ENCODE measurements around the gene EFHD1.

The EFHD1 gene, protein sequence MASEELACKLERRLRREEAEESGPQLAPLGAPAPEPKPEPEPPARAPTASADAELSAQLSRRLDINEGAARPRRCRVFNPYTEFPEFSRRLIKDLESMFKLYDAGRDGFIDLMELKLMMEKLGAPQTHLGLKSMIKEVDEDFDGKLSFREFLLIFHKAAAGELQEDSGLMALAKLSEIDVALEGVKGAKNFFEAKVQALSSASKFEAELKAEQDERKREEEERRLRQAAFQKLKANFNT

GRCh38 chr2:232633413-232634205 is at the start of gene EFHD1:
Gene EFHD1, plus strand, starts transcription at chr2:232633604. Its CDS starts 101 bp downstream, at chr2:232633705.
- peak; percentile 84 for DNase-seq (ENCODE audit: low spot score)

DNA sequence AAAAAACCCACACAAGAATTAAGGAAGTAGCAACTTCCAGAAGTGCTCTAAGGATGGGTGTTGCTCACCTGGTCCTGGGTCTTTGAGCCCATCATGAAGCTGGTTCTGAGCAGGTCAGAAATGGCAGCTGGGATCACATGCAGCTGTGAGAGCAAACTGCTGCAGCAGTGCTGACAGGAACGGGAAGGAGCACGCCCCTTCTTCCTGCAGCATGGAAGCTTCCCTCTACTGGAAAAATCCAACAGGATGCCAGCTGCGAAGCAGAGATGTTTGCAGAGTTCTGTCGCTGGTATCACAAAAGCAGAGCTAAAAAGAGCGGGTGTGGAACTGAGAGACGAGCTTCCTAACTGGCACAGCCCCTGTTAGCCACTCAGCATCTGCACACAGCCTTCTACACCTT is 49.2 kb upstream of the EFHD1 start:
- no peak for DNase-seq (ENCODE audit: low spot score)

DNA sequence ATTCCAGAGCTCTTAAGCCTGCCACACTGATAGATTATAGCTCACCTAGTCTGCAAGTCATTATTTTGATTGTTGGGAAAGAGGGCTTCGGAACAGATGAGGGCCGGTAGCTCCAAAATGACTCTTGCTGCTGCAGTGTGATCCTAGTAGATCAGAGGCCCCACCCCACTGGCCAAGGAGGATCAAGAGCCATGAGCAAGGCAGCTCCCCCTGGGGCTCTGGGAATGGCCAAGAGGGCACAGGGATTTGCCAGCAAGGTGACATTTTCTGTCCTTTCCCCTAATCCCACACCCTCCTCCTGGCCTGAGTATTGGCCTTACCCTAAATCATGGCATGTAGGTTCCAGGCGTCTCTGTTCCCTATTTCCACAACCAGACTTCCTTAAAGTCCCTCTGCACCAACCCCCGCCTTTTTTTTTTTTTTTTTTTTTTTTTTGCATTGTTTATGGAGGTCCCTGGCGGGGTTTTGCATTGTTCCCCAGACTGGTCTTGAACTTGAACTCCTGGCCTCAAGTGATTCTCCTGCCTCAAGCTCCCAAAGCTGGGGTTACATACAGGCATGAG is 46.4 kb upstream of the EFHD1 start:
- no peak for DNase-seq (ENCODE audit: low spot score)

- DNase-seq (ENCODE audit: low spot score), result no peak
Observed at GRCh38 chr2:232587512-232587911, 45.9 kb upstream of the EFHD1 start.

- DNase-seq (ENCODE audit: low spot score), result no peak
Observed at GRCh38 chr2:232588031-232588430, 45.4 kb upstream of the EFHD1 start.

- DNase-seq (ENCODE audit: low spot score), result peak; percentile 78
Observed at GRCh38 chr2:232588680-232589585, 44.5 kb upstream of the EFHD1 start.

DNA sequence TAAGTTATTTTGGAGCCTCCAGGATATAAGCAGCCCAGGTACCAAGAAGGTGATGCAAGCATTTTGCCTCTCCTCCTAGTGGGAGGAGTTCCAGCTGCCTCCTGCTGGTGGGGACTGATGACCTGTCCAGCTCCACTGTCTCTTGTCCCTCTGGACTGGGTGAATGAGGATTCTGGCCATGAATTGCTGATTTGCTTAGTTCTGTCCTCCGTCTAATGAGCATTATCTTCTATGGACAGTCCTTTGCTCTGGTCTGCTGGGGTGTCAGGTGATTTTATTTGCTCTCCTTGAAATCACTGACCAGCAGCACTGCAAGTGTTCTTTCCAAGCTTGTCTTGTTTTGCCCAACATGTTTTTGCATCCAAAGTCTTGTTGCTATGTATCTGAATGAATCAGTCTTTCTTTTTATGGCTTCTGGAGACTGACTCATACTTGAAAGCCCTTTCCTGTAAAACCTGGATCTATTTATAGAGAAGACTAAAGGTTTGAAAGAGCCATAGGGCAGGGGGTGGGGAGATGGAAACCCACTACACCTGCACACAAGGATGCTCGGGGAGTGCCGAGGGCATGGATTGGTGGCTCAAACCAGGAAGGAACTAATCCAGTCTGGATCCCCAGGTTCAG is 40.5 kb upstream of the EFHD1 start:
- DNase-seq (ENCODE audit: low spot score), result peak; percentile 97

GRCh38 chr2:232593982-232594381 is 39.4 kb upstream of the EFHD1 start:
- no peak for DNase-seq (ENCODE audit: low spot score)

DNA sequence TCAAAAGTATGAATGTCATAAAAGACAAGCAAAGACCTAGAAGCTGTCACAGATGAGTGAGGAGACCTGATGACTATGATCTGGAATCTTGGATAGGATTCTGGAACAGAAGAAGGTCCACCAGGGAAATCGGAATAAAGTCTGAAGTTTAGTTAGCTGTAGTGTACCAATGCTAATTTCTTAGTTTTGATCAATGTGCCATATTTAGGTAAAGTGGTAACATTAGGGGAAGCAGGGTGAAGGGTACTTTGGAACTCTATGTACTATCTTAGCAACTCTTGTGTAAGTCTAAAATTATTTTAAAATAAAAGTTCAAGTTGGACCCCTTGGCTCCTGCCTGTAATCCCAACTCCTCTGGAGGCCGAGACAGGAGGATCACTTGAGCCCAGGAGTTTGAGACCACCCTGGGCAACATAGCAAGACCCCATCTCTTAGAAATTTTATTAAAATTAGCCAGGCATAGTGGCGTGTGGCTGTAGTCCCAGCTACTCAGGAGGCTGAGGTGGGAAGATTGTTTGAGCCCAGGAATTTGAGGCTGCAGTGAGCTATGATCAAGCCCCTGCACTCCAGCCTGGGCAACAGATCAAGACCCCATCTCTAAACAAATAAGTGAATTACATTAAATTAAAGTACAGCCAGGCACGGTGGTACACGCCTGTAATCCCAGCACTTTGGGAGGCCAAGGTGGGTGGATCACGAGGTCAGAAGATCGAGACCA is 35.9 kb upstream of the EFHD1 start:
- no peak for DNase-seq (ENCODE audit: low spot score)

GRCh38 chr2:232598293-232598692 is 35.1 kb upstream of the EFHD1 start:
- DNase-seq (ENCODE audit: low spot score), result no peak

- DNase-seq (ENCODE audit: low spot score), result no peak
Observed at GRCh38 chr2:232600053-232600773, 33.2 kb upstream of the EFHD1 start.

- no peak for DNase-seq (ENCODE audit: low spot score)
Observed at GRCh38 chr2:232603283-232603682, 30.1 kb upstream of the EFHD1 start.

- DNase-seq (ENCODE audit: low spot score), result no peak
Observed at GRCh38 chr2:232604535-232604934, 28.9 kb upstream of the EFHD1 start.

DNA sequence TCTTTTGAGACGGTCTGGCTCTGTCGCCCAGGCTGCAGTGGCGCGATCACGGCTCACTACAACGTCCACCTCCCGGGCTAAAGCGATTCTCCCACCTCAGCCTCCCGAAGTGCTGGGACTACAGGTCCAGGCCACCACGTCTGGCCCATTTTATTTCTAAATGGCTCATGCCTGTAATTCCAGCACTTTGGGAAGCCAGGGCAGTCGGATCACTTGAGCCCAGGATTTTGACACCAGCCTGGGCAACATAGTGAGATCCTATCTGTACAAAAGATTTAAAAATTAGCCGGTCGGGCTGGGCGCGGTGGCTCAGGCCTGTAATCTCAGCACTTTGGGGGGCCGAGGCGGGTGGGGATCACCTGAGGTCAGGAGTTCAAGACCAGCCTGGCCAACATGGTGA is 26.4 kb upstream of the EFHD1 start:
- no peak for DNase-seq (ENCODE audit: low spot score)

GRCh38 chr2:232609607-232610006 is 23.8 kb upstream of the EFHD1 start:
- no peak for DNase-seq (ENCODE audit: low spot score)

DNA sequence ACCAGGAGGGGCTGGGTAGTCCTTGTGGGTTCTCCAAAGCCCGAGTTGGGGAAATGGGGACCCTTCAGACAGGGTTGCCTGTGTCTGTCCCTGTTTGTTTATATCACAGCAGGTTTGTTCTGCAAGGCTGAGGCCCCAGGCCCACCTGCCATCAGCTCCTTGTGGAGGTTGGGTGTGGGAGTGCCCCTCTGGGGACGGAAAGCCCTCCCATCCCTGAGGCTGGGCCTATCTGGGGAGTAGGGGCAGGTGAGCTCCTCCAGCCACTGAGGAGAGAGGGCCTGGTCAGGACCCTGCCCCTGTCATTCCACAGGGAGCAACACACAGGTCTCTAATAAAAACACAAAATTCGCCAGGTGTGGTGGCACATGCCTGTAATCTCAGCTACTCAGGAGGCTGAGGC is 23.3 kb upstream of the EFHD1 start:
- DNase-seq (ENCODE audit: low spot score), result no peak

DNA sequence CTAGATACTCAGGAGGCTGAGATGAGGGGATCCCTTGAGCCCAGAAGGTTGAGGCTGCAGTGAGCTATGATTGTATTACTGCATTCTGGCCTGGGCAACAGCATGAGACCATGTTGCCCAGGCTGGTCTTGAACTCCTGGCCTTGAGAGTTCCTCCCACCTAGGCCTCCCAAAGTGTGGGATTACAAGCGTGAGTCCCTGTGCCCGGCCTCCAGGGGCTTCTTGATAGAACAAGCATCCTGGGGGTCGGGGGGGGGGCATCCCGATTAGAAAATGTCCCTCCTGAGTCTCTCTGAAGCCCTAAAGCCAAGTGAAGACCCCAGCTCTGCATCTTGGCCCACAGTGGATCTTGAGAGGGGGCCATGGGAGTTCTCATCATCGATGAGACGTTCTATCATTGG is 22.3 kb upstream of the EFHD1 start:
- no peak for DNase-seq (ENCODE audit: low spot score)

GRCh38 chr2:232611559-232612218 is 21.7 kb upstream of the EFHD1 start:
- DNase-seq (ENCODE audit: low spot score), result peak; percentile 73

DNA sequence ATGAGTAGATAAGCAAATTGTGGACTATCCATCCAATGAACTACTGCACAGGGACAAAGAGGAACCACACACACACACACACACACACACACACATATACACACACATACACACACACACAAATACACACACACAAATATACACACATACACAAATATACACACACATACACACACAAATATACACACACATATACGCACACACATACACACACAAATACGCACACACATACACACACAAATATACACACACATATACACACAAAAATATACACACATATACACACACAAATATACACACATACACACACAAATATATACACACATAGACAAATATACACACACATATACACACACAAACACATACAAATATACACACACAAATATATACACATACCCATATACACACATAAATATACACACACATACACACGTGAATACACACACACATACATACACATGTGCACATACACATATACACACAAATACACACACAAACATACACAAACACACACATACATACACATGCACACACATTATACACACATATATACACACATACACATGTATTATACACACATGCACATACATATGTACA is 19.8 kb upstream of the EFHD1 start:
- no peak for DNase-seq (ENCODE audit: low spot score)

GRCh38 chr2:232615339-232615738 is 18.1 kb upstream of the EFHD1 start:
- no peak for DNase-seq (ENCODE audit: low spot score)
